NB4 (cell line): ENCODE results near the gene TSPAN6.

ENCODE experiments used
- POLR2A ChIP-seq: IDR thresholded peaks from 2 replicates; pipeline ENCODE4 v1.6.1; 2011; ENCODE audit warnings: mild to moderate bottlenecking; ENCODE audit not compliant: insufficient read length; ENCODE audit errors: extremely low read depth
- TF ChIP-seq, protein P1 (sequence below): IDR thresholded peaks from one replicate; pipeline ENCODE4 v1.5.1; 2012; ENCODE audit warnings: low read depth, low read length

DNA sequence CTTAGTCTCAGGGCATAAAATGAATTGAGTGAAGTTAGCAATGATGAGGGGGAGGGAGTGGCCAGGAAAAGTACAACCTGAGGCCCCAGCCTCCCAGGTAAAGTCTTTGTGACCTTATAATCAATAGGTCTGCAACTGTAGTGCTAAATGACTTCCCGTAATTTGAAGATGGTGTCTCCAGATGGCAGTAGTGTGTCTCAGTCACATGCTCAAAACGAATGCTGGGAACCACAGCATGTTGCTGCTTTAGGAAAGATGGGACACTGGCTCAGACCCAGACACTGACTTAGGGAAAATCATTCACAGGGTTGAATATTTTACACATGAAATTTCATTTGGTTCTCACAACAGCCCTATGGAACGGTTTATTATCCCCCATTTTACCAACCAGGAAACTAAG lies 17.7 kb upstream of the TSPAN6 start:
- TF ChIP-seq, protein P1, sequence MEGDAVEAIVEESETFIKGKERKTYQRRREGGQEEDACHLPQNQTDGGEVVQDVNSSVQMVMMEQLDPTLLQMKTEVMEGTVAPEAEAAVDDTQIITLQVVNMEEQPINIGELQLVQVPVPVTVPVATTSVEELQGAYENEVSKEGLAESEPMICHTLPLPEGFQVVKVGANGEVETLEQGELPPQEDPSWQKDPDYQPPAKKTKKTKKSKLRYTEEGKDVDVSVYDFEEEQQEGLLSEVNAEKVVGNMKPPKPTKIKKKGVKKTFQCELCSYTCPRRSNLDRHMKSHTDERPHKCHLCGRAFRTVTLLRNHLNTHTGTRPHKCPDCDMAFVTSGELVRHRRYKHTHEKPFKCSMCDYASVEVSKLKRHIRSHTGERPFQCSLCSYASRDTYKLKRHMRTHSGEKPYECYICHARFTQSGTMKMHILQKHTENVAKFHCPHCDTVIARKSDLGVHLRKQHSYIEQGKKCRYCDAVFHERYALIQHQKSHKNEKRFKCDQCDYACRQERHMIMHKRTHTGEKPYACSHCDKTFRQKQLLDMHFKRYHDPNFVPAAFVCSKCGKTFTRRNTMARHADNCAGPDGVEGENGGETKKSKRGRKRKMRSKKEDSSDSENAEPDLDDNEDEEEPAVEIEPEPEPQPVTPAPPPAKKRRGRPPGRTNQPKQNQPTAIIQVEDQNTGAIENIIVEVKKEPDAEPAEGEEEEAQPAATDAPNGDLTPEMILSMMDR = no peak
- no peak for TF ChIP-seq POLR2A
